HEK293 (cell line): ENCODE results near the gene MAP3K14.

Source experiments
- BCL11A ChIP-seq: fragments of 450-650 bp; formaldehyde crosslinking; IDR thresholded peaks from 2 replicates; pipeline ENCODE4 v1.5.1; 2016; ENCODE audit warnings: low read depth, missing biosample characterization, missing genetic modification characterization
- FEZF1 ChIP-seq: fragments of 450-650 bp; formaldehyde crosslinking; IDR thresholded peaks from 2 replicates; pipeline ENCODE4 v1.5.1; 2016; ENCODE audit warnings: missing biosample characterization, missing genetic modification characterization
- GLI2 ChIP-seq: fragments of 450-650 bp; formaldehyde crosslinking; IDR thresholded peaks from 2 replicates; pipeline ENCODE4; 2017; ENCODE audit warnings: missing biosample characterization, missing genetic modification characterization, low read depth, borderline replicate concordance
- KLF16 ChIP-seq: fragments of 450-650 bp; formaldehyde crosslinking; IDR thresholded peaks from 2 replicates; pipeline ENCODE4 v1.5.1; 2017; ENCODE audit warnings: missing biosample characterization, missing genetic modification characterization
- PRDM1 ChIP-seq: fragments of 450-650 bp; formaldehyde crosslinking; IDR thresholded peaks from 2 replicates; pipeline ENCODE4; 2016; ENCODE audit warnings: missing biosample characterization, missing genetic modification characterization
- SCRT1 ChIP-seq: fragments of 450-650 bp; formaldehyde crosslinking; IDR thresholded peaks from 2 replicates; pipeline ENCODE4 v1.5.1; 2016; ENCODE audit warnings: missing biosample characterization, missing genetic modification characterization, borderline replicate concordance
- SP3 ChIP-seq: fragments of 450-650 bp; formaldehyde crosslinking; IDR thresholded peaks from 2 replicates; pipeline ENCODE4 v1.5.1; 2016; ENCODE audit warnings: missing biosample characterization, missing genetic modification characterization
- ZBTB1 ChIP-seq: fragments of 450-650 bp; formaldehyde crosslinking; IDR thresholded peaks from 2 replicates; pipeline ENCODE4 v1.5.1; 2016; ENCODE audit warnings: missing biosample characterization, missing genetic modification characterization
- ZBTB17 ChIP-seq: fragments of 450-650 bp; formaldehyde crosslinking; IDR thresholded peaks from 2 replicates; pipeline ENCODE4 v1.5.1; 2016; ENCODE audit warnings: missing biosample characterization, missing genetic modification characterization
- ZNF132 ChIP-seq: fragments of 450-650 bp; formaldehyde crosslinking; IDR thresholded peaks from 2 replicates; pipeline ENCODE4 v1.5.1; 2017; ENCODE audit warnings: missing biosample characterization, missing genetic modification characterization, borderline replicate concordance
- ZNF292 ChIP-seq: fragments of 450-650 bp; formaldehyde crosslinking; IDR thresholded peaks from 2 replicates; pipeline ENCODE4 v1.5.1; 2016; ENCODE audit warnings: low read depth, missing biosample characterization, missing genetic modification characterization, borderline replicate concordance
- ZNF37A ChIP-seq: fragments of 450-650 bp; IDR thresholded peaks from 2 replicates; pipeline ENCODE4 v1.5.1; 2018; ENCODE audit warnings: missing biosample characterization, missing genetic modification characterization
- ZNF394 ChIP-seq: fragments of 450-650 bp; formaldehyde crosslinking; IDR thresholded peaks from 2 replicates; pipeline ENCODE4 v1.5.1; 2016; ENCODE audit warnings: missing biosample characterization, missing genetic modification characterization, mild to moderate bottlenecking, moderate library complexity, borderline replicate concordance
- ZNF404 ChIP-seq: fragments of 450-650 bp; formaldehyde crosslinking; IDR thresholded peaks from 2 replicates; pipeline ENCODE4 v1.5.1; 2017; ENCODE audit warnings: missing biosample characterization, missing genetic modification characterization
- ZNF423 ChIP-seq: fragments of 450-650 bp; formaldehyde crosslinking; IDR thresholded peaks from 2 replicates; pipeline ENCODE4 v1.5.1; 2016; ENCODE audit warnings: missing biosample characterization, missing genetic modification characterization
- ZNF514 ChIP-seq: fragments of 450-650 bp; formaldehyde crosslinking; IDR thresholded peaks from 2 replicates; pipeline ENCODE4 v1.5.1; 2016; ENCODE audit warnings: missing biosample characterization, missing genetic modification characterization
- ZNF529 ChIP-seq: fragments of 450-650 bp; formaldehyde crosslinking; IDR thresholded peaks from 2 replicates; pipeline ENCODE4 v1.5.1; 2017; ENCODE audit warnings: missing genetic modification characterization, missing biosample characterization; ENCODE audit not compliant: insufficient replicate concordance
- ZNF561 ChIP-seq: fragments of 450-650 bp; IDR thresholded peaks from 2 replicates; pipeline ENCODE4 v1.5.1; 2018; ENCODE audit warnings: missing biosample characterization, missing genetic modification characterization, borderline replicate concordance
- ZNF596 ChIP-seq: fragments of 450-650 bp; IDR thresholded peaks from 2 replicates; pipeline ENCODE4 v1.5.0; 2018; ENCODE audit warnings: missing biosample characterization, mild to moderate bottlenecking, missing genetic modification characterization, moderate library complexity
- ZNF600 ChIP-seq: fragments of 450-650 bp; formaldehyde crosslinking; IDR thresholded peaks from 2 replicates; pipeline ENCODE4 v1.5.1; 2016; ENCODE audit warnings: missing biosample characterization, missing genetic modification characterization
- ZNF626 ChIP-seq: fragments of 450-650 bp; sonication (Bioruptor Pico); formaldehyde crosslinking; IDR thresholded peaks from 2 replicates; pipeline ENCODE4 v1.5.1; 2018; ENCODE audit warnings: missing biosample characterization, missing genetic modification characterization, inconsistent platforms
- ZNF747 ChIP-seq: fragments of 450-650 bp; formaldehyde crosslinking; IDR thresholded peaks from 2 replicates; pipeline ENCODE4 v1.5.1; 2016; ENCODE audit warnings: missing biosample characterization, missing genetic modification characterization
- ZNF768 ChIP-seq: fragments of 450-650 bp; formaldehyde crosslinking; IDR thresholded peaks from 2 replicates; pipeline ENCODE4 v1.5.1; 2018; ENCODE audit warnings: missing biosample characterization, mild to moderate bottlenecking, missing genetic modification characterization
- ZNF785 ChIP-seq: fragments of 450-650 bp; formaldehyde crosslinking; IDR thresholded peaks from 2 replicates; pipeline ENCODE4 v1.5.1; 2016; ENCODE audit warnings: missing biosample characterization, missing genetic modification characterization
- ZNF830 ChIP-seq: fragments of 450-650 bp; IDR thresholded peaks from 2 replicates; pipeline ENCODE4 v1.5.0; 2018; ENCODE audit warnings: missing biosample characterization, missing genetic modification characterization, low read depth, mild to moderate bottlenecking, moderate library complexity
- TF ChIP-seq, protein P1 (sequence below): fragments of 450-650 bp; formaldehyde crosslinking; IDR thresholded peaks from 2 replicates; pipeline ENCODE4 v1.5.1; 2016; ENCODE audit warnings: missing biosample characterization, missing genetic modification characterization, low read depth
- TF ChIP-seq, protein P2 (sequence below): fragments of 450-650 bp; formaldehyde crosslinking; IDR thresholded peaks from 2 replicates; pipeline ENCODE4 v1.5.1; 2016; ENCODE audit warnings: missing biosample characterization, missing genetic modification characterization
- TF ChIP-seq, protein P3 (sequence below): fragments of 450-650 bp; formaldehyde crosslinking; IDR thresholded peaks from 2 replicates; pipeline ENCODE4 v1.5.1; 2016; ENCODE audit warnings: missing biosample characterization, missing genetic modification characterization
- TF ChIP-seq, protein P4 (sequence below): fragments of 450-650 bp; formaldehyde crosslinking; IDR thresholded peaks from 2 replicates; pipeline ENCODE4; 2016; ENCODE audit warnings: missing biosample characterization, missing genetic modification characterization
- TF ChIP-seq, protein P5 (sequence below): fragments of 450-650 bp; formaldehyde crosslinking; IDR thresholded peaks from 2 replicates; pipeline ENCODE4 v1.5.1; 2016; ENCODE audit warnings: missing biosample characterization, missing genetic modification characterization

The MAP3K14 gene

DNA sequence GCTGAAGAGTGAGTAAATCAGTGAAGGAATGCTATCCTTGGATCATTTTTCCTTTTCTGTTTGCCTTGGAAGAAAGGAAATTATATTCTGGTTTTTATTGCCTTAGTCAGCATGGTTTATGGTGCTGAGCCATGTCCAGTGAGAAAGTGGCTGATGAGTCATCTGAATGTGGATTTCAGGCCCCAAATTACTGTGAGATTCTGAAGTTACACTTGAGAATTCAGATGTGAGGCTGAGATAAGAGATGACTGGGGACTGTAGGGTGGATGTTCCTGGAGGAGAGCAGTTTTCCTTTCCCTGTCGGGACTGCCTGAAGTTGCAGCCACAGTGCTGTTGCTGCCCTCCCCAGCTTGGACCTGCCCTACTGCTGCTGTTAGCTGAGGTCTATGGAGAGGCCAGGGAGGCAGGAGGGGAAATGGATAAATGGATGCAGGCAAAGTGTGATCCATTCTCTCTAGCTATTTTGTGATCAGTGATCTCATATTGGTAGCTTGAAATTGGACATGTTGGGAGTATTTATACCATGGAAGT, 4.2 kb upstream of the MAP3K14 start (continued):
- peak; percentile 98 for TF ChIP-seq PRDM1 (tag by site-specific recombination)
- no peak for TF ChIP-seq ZNF596 (tag by site-specific recombination)
- peak; percentile 39; the same call in 1 of the 2 replicates for TF ChIP-seq KLF16 (tag by site-specific recombination)
- TF ChIP-seq, protein P1, sequence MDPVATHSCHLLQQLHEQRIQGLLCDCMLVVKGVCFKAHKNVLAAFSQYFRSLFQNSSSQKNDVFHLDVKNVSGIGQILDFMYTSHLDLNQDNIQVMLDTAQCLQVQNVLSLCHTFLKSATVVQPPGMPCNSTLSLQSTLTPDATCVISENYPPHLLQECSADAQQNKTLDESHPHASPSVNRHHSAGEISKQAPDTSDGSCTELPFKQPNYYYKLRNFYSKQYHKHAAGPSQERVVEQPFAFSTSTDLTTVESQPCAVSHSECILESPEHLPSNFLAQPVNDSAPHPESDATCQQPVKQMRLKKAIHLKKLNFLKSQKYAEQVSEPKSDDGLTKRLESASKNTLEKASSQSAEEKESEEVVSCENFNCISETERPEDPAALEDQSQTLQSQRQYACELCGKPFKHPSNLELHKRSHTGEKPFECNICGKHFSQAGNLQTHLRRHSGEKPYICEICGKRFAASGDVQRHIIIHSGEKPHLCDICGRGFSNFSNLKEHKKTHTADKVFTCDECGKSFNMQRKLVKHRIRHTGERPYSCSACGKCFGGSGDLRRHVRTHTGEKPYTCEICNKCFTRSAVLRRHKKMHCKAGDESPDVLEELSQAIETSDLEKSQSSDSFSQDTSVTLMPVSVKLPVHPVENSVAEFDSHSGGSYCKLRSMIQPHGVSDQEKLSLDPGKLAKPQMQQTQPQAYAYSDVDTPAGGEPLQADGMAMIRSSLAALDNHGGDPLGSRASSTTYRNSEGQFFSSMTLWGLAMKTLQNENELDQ (tag by site-specific recombination) = no peak
- TF ChIP-seq ZNF561 (tag by site-specific recombination) = no peak
- peak; percentile 99 for TF ChIP-seq BCL11A (tag by site-specific recombination)
- no peak for TF ChIP-seq ZNF292 (tag by site-specific recombination)
- no peak for TF ChIP-seq ZNF423 (tag by site-specific recombination)
- TF ChIP-seq ZNF830 (tag by site-specific recombination) = no peak
- no peak for TF ChIP-seq SCRT1 (tag by site-specific recombination)
- TF ChIP-seq FEZF1 = peak; percentile 85
- TF ChIP-seq ZBTB17 (tag by site-specific recombination) = peak; percentile 97
- TF ChIP-seq SP3 = peak; percentile 52
- TF ChIP-seq, protein P2, sequence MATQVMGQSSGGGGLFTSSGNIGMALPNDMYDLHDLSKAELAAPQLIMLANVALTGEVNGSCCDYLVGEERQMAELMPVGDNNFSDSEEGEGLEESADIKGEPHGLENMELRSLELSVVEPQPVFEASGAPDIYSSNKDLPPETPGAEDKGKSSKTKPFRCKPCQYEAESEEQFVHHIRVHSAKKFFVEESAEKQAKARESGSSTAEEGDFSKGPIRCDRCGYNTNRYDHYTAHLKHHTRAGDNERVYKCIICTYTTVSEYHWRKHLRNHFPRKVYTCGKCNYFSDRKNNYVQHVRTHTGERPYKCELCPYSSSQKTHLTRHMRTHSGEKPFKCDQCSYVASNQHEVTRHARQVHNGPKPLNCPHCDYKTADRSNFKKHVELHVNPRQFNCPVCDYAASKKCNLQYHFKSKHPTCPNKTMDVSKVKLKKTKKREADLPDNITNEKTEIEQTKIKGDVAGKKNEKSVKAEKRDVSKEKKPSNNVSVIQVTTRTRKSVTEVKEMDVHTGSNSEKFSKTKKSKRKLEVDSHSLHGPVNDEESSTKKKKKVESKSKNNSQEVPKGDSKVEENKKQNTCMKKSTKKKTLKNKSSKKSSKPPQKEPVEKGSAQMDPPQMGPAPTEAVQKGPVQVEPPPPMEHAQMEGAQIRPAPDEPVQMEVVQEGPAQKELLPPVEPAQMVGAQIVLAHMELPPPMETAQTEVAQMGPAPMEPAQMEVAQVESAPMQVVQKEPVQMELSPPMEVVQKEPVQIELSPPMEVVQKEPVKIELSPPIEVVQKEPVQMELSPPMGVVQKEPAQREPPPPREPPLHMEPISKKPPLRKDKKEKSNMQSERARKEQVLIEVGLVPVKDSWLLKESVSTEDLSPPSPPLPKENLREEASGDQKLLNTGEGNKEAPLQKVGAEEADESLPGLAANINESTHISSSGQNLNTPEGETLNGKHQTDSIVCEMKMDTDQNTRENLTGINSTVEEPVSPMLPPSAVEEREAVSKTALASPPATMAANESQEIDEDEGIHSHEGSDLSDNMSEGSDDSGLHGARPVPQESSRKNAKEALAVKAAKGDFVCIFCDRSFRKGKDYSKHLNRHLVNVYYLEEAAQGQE (tag by site-specific recombination) = peak; percentile 71
- no peak for TF ChIP-seq ZNF132 (tag by site-specific recombination)
- TF ChIP-seq, protein P3, sequence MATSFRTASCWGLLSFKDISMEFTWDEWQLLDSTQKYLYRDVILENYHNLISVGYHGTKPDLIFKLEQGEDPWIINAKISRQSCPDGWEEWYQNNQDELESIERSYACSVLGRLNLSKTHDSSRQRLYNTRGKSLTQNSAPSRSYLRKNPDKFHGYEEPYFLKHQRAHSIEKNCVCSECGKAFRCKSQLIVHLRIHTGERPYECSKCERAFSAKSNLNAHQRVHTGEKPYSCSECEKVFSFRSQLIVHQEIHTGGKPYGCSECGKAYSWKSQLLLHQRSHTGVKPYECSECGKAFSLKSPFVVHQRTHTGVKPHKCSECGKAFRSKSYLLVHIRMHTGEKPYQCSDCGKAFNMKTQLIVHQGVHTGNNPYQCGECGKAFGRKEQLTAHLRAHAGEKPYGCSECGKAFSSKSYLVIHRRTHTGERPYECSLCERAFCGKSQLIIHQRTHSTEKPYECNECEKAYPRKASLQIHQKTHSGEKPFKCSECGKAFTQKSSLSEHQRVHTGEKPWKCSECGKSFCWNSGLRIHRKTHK = no peak
- no peak for TF ChIP-seq ZNF529 (tag by site-specific recombination)
- TF ChIP-seq ZNF37A (tag by site-specific recombination) = no peak
- peak; percentile 81; the same call in 1 of the 2 replicates for TF ChIP-seq GLI2 (tag by site-specific recombination)
- TF ChIP-seq ZNF404 (tag by site-specific recombination) = no peak
- no peak for TF ChIP-seq ZNF626 (tag by site-specific recombination)
- peak; percentile 74 for TF ChIP-seq ZNF394 (tag by site-specific recombination)
- TF ChIP-seq ZNF600 (tag by site-specific recombination) = peak; percentile 85
- no peak for TF ChIP-seq ZNF768 (tag by site-specific recombination)
- TF ChIP-seq ZNF514 (tag by site-specific recombination) = no peak
- TF ChIP-seq, protein P4, sequence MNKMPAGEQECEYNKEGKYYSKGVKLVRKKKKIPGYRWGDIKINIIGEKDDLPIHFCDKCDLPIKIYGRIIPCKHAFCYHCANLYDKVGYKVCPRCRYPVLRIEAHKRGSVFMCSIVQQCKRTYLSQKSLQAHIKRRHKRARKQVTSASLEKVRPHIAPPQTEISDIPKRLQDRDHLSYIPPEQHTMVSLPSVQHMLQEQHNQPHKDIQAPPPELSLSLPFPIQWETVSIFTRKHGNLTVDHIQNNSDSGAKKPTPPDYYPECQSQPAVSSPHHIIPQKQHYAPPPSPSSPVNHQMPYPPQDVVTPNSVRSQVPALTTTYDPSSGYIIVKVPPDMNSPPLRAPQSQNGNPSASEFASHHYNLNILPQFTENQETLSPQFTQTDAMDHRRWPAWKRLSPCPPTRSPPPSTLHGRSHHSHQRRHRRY (tag by site-specific recombination) = no peak
- no peak for TF ChIP-seq ZNF747 (tag by site-specific recombination)
- TF ChIP-seq, protein P5, sequence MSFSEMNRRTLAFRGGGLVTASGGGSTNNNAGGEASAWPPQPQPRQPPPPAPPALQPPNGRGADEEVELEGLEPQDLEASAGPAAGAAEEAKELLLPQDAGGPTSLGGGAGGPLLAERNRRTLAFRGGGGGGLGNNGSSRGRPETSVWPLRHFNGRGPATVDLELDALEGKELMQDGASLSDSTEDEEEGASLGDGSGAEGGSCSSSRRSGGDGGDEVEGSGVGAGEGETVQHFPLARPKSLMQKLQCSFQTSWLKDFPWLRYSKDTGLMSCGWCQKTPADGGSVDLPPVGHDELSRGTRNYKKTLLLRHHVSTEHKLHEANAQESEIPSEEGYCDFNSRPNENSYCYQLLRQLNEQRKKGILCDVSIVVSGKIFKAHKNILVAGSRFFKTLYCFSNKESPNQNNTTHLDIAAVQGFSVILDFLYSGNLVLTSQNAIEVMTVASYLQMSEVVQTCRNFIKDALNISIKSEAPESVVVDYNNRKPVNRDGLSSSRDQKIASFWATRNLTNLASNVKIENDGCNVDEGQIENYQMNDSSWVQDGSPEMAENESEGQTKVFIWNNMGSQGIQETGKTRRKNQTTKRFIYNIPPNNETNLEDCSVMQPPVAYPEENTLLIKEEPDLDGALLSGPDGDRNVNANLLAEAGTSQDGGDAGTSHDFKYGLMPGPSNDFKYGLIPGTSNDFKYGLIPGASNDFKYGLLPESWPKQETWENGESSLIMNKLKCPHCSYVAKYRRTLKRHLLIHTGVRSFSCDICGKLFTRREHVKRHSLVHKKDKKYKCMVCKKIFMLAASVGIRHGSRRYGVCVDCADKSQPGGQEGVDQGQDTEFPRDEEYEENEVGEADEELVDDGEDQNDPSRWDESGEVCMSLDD (tag by site-specific recombination) = no peak
- TF ChIP-seq ZBTB1 = peak; percentile 80; the same call in 1 of the 2 replicates
- no peak for TF ChIP-seq ZNF785 (tag by site-specific recombination)
